Activated CD4-positive, alpha-beta T cell treated with anti-CD3 and anti-CD28 coated beads, Interleukin-2, amount 50 U/mL, for 1 hour (primary cell): ENCODE measurements around the gene CREB5.

ENCODE experiments used
- DNase-seq: peaks from one replicate; pipeline ENCODE4 v3.0.0-alpha.2; 2020

The CREB5 gene

DNA sequence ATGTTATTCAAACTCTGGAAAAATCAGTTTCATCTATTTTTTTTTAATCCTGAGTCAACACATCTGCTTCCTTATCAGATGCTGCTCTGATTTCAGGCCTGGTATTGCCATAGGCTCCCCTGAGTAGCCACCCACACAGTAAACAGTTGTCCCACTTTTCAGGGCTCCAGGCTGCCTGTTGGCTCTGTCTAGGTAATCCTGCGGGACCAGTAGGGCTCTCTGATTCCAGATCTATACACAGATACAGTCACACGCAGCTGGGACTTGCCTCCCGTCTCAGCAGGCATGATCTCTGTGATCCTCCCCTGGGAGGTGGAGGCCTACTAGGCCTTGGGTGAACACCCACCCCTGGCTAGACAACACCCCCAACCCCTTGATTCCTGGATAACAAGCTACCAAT is 206.1 kb downstream of the CREB5 start:
- no peak for DNase-seq

DNA sequence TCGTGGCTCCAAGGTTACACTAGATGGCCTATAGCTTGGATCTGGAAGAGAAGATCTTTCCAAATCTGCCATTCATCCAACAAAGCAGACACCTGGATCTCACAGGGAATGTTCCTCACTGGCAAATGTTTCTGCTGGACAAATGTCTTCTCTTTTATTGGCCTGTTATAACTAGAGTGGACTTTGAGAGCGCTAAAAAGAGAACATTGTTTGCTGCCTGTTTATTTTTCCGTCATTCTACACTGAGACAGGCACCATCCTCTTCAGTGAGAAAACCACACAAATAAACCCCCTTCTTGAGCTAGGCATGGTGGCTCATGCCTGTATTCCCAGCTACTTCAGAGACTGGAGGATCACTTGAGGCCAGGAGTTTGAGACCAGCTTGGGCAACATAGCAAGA is 206.9 kb downstream of the CREB5 start:
- DNase-seq: no peak

DNA sequence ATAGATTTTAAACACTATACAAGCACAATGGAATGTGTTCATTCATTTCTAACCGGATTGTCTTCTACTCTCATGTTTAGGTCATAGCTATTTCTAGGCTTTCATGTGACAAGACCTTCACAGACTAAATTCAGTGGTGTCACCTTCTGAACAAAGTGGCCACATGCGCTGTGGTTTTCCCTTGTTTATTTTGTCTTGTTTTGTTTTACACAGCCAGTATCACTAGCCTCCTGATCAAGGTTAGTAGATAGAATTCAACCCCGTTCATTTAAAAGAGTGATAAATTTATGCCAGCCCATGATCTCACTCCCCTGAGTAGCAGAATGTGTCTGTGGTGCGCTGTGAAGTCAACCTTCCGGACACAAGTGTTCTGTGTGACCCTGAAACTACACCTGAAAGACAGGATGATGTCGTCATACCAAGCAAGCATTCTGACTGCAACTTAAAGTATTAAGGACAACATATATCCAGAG is 209.1 kb downstream of the CREB5 start:
- no peak for DNase-seq

DNA sequence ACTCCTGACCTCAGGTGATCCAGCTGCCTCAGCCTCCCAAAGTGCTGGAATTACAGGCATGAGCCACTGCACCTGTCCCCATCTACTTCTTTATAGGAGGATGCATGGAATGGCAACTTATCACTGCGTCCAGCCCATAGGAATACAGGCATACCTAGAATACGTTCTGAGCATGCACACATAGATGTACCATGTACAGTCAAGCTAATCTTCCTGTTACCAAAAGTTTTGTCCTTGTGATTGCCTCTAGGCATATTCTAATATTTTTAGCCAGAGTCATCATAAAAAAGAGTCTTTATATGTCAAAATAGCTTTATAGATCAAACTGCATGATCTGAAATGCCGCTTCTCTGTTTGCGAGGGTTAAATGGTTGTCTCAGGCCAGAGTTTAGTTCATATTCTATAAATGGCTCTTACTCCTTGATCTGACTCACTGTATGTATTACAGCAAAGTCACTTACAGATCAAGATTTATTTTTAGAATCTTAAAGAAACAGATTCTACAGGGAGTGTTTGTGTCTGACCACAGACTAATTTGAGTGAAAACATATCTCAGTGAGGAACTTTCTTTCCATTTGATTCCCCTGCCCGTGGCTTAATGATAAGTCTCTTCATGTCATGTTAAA is 210.9 kb downstream of the CREB5 start:
- DNase-seq: no peak

DNA sequence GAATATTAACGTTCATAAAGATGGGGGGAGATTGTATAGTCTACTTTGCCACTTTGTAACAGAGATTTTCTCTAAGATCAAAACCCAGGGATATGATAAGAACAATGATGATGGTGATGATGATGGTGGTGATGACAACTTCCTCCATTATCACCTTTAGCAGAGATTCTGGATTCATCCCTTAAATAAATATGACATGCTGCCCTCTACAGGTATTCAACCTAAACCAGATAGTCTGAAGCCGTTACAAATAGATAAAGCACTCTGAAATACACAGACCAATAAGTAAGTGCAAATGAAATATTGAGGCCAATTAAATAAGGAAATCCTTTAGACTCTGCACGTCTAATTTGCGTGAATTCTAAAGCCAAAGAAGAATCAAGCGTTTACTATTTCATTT is 211.5 kb downstream of the CREB5 start:
- no peak for DNase-seq

DNA sequence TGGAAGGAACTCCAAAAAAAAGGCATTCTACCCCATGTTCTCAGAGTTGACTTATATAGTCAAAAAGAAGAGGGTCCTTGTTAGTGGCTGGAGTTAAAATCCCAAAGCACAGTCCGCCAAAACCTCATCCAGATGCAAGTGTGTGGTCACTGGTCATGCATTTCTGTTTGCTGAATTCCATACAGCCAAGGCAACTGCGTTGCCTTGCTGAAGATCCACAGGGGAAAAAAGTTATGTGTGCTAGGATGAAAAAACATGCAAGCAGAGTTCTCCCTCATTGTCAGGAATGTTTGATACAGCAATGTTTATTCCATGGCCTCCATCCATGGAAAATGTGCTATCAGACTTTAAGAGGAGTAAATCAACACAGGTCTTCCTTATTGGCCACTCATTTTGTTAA is 213.1 kb downstream of the CREB5 start:
- no peak for DNase-seq

DNA sequence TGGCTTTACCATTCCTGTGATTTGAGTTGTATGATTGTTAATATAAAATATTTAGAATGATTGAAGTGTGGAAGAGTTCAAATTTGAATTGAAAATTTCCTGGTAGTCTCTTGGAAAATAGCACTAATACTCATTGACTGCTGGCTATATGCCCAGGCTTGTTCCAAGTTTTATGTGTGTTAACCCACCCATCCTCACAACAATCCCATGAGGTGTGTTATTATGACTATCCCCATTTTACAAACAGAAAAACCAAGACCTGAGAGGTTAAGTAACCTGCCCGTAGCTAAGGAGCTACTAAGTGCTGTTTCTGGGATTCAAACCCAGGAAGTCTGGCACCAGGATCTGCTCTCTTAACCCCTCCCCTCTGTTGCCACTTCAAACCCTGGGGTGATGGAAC is 213.9 kb downstream of the CREB5 start:
- DNase-seq: no peak

DNA sequence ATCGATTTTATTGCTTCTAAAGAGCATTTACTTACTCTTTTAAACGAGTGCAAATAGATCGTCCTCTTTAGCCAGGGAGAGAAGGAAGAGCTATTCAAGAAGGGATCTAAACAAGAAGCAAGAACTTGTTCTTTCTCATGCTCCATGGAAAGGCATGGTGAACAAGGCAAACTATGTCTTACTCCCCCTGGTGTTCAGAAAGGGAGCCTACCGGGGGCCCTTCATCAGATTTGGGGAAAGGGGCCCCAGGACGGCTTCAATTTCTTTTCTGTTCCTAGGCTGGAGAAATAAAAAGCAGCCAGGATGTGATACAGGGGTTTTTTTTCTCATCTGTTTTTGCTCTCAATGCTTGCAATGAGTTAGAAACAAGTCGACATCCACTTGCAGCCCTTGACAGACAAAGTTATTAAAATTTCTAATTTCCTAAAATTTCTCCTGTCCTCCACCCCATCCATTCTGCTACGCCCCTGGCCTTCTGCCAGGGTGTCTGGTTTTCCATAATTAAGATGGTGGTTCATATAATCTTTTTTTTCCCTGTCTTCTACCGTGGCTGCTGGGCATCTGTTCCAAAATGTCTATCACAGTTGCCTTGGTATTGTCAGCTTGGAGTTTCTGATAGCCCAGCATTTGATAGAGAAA is 214.4 kb downstream of the CREB5 start:
- no peak for DNase-seq

DNA sequence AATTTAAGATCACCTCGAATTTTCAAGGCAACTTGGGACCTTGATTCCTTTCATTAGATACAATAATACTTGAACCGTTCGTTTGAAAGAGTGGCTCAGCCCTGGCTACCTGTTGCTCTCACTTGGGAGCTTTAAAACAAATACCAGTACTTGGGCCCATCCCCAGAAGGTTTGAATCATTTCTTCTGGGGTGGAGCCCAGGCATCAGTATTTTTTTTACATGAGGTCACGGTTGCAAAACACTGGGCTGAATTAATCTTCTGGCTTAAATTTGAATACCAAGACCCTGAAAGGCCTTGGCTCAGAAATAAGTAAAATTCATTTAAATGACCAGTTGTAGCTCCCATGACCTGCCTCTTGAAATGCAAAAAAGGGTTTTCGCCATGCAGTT is 214.9 kb downstream of the CREB5 start:
- no peak for DNase-seq

DNA sequence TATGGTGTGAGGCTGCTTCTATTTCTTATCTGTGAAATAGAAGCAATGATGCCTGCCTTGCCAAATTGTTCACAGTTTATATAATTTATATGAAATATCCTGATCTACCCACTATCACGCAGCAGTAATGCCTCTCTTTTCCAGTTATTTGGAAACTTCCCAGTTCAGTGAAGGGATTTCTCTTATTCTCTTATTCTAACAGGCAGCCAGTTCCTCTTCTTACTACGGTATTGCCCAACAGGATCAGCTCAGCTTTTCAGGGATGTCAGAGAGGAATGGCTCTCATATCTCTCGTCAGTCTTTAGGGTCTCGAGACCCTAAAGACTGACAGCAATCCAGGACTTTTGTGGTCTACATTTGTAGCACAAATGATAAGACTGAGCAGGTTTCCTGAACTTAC is 215.6 kb downstream of the CREB5 start:
- no peak for DNase-seq

DNA sequence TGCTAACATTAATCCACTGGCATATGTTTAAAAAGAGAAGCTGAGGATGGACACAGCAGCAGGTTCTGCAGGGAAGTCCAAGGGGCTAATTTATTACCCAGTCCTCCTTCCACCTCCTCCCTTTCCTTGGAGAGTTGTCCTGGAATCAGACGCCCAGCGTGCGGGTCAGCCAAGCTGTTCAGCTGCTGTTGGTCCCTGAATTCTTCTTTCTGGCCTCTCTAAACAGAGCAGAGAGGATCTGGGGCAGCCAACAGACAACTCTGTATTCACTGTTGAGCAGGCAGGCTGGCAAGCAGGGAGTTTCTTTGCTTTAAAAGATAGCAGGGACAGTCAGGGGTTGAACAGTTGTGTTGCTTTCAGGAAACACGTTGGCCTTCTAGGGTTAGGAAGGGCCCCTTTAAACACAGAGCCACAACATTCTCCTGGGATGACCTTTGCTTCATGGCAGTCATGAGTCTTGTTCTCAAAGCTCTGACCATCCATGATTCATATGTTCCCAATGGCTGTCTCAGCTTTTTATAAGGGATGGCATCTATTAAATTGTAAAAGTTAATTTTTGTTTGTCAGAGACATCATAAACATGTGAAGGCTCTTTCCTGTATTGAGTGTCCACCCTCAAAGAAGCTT is 217.0 kb downstream of the CREB5 start:
- no peak for DNase-seq

DNA sequence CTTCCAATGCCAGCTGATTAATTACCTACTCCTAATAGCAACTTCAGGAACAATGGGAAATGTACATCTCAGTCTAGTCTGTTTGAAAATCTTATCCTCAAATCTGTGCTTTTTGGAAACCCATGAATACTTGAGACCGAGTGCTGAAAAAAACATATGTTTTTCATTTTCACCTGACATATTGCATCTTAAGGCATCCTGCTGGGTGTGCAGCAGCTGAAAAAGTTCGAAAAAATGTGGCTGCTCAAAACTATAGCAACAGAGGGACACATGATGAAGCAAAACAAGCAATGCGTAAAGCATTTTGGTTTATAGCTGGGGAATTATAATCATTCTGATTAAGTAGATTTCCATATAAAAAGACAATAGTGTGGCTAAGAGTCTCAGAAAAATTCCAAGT is 218.0 kb downstream of the CREB5 start:
- DNase-seq: no peak

DNA sequence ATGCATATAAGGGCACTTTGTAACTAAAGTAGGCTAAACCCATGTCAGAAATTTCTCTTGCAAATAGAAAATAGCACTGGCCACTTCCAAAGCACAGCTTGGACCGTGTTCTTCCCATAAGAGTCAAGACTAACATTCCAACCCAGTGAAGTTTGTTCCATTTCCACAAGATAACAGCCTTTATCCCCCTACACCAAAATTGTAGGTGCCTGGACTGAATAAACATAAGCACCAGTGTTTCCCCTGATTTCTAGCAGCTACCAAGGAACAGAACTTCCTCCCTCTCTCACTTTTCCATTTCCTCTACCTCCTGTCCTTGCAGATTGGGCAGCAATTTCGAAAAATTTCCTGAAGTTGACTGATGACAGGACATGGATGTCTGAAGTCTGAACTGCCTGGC is 219.7 kb downstream of the CREB5 start:
- DNase-seq: no peak

DNA sequence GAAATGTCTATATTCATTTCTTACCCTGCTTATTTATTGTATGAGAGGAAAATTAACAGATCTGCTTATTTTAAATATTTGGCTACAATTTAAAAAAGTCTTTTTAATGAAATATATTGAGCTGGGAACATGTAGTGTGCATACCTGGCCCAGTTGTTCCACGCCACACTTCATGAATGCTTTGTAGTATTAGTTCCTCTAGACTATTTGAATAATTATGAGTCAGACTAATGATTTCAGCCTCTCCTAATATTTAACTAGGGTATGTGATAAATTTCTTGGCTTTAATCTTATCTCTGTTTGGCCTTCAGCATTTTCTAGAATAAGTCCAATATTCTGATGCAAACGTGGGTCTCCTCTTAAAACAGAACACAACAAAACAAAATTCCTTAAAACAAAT is 226.6 kb downstream of the CREB5 start:
- DNase-seq: no peak

DNA sequence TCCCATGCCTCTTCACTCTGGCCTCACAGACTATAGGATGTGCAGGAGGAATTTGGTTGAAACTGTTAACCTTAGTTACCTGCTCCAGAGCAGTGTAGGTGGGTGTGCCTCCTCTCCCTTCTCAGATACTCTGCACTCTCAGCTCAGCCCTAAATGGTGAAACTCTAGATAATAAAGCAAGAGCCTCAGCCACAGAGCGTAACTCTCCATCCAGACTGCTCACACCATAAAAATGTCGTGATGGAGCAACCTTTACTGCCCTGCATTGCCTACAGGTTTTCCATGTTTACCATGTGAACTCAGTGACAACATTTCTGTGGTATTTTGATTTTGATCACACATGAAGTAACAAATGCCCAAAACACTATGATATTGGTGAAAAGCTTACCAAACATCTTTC is 227.7 kb downstream of the CREB5 start:
- no peak for DNase-seq

DNA sequence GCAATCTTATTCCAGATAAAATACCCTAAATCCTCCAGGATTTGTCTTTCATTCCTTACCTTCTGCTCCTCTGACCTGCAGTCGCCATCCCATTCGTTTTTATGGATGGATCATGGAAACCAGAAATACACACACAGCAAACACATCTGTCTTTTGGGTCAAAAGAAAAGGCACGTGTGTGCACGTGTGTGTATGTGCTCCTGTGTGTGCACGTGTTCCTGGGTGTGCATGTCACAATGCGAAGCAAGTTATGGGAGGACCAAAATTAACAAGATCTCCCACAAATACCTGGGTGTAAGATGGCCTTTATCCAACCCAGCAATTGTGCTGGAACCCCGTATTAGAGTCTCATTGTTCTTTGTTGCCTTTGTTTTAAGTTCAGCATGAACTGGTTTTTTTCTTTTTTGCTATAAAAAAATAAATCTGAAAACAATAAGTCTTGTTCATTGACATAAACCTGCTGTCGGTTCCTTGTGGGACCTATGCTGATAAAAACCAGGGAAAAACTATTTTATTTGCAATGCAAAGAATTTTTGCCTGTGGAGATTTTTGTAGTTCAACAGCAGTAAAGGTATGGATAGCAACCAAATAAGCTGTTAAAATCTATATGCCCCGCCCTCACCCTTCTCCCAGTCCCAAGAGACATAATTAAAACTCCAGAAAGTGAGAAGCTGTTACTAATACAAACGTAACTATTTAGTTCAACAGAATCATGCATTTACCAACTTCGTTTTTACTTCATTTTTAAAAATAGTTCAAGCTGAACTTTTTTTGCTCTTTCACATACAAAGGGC is 229.6 kb downstream of the CREB5 start:
- no peak for DNase-seq

DNA sequence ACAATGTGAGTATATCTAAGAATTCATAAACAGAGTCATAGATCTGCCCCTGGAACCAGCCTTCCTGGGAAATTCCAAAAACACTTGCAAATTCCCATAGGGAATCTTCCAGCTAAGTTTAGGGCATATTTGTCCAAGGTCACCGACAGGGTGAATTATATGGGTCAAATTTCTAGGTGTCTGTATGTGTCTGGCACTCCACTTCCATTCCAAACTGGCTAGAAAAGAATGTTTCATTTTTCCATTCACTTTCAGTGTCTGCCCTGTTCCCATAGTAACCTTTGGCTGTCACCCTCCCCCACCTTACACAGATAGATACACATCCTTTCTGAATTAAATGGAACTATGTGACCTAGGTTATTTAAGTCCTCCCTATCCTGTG is 230.9 kb downstream of the CREB5 start:
- no peak for DNase-seq

DNA sequence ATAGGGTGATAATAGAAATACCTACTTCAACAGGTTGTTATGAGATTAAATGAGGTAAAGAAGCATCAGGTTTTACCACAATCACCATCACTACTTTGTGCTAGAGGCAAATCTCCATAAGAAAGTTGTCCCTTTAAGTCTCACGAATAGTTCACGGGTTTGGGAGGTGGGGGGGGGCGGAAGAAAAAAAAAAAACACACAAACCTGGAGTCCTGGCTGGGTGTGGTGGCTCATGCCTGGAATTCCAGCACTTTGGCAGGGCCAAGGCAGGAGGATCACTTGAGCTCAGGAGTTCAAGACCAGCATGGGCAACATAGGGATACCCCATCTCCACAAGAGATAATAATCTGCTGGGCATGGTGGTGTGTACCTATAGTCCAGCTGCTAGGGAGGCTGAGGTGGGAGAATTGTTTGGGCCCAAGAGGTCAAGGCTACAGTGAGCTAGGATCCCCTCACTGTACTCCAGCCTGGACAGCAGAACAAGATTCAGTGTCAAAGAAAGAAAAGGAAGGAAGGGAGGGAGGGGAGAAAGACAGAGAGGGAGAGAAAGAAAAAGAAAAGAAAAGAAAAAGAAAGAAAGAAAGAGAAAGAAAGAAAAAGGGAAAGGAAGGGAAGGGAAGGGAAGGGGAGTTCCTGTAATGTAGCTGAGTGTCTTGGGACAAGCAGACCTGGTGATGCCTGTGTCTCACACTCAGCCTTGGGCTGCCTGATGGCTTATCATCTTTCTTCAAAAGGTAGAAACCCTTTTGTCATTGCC is 231.4 kb downstream of the CREB5 start:
- DNase-seq: no peak

DNA sequence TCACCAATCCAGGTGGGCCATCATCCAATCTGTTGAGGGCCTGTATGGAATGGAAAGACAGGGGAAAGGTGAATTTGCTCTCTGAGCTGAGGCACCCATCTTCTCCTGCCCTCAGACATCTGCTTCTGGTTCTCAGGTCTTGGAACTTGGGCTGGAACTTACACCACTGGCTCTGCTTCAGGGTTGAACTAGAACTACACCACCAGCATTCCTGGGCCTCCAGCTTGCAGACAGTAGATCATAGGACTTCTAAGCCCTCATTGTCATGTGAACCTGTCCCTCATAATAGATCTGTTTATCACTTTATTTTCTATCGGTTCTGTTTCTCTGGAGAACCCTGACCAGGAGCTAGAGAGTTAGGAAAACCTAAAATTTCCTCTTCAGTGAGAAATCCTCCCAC is 233.5 kb downstream of the CREB5 start:
- no peak for DNase-seq

DNA sequence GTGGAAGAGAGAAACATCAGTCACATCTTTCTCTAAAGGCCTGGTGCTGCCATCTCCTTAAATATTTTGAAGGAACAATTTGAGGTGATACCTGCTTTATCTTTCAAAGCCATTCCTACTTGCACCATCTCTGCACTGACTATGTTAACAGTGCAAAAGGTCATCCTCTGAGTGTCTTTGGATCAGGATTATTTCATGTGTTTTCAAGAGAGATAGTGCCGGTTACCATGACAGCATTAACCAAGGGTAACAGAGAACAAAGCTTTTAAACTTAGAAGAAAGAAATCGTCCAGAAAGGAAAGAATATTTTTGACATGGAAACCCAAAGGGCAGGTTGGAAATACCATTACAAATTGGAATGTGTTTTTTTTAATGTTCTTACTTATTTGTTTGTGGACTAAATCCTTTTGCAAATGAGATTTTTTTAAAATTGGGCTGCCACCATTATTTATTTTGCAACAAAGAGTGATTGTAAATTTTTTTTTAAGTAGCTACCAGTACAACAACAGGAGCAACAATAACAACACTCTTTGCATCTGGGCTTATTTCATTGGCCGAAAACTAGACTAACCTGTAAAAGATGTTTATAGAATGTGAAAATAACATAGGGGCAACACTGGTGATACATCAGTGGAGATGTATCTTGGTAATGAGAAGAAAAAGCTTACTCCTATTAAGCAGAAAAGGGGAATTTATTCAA is 234.2 kb downstream of the CREB5 start:
- no peak for DNase-seq

DNA sequence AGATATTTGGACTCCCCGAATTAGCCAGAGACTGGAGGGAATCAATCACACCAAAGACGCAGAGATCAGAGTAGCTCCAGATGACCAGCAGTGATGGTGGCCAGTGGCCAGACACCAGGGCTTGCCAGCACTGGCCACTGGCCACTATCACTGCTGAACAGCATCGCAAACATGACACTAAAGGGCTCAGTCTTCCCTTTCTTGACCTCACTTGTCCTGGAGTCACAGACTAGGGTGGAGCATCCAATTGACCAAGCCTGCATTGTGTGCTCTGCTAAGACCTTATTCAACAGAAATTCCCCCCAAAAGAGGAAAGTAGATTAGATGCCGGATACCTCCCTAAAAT is 234.7 kb downstream of the CREB5 start:
- DNase-seq: no peak

DNA sequence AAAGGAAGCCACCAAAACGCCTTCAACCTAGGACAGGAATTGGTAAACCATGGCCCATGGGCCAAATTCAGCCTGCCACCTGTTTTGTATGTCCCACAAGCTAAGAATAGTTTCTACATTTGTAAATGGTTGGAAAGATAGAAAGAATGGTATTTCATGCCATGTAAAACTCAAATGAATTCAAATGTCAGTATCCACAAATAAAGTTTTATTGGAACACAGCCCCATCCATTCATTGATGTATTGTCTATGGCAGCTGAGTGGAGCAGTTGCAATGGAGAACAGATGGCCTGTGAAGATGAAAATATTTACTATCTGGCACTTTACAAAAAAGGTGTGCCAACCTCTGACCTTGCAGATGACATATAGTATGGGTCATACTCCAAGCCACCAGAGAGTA is 236.9 kb downstream of the CREB5 start:
- no peak for DNase-seq

DNA sequence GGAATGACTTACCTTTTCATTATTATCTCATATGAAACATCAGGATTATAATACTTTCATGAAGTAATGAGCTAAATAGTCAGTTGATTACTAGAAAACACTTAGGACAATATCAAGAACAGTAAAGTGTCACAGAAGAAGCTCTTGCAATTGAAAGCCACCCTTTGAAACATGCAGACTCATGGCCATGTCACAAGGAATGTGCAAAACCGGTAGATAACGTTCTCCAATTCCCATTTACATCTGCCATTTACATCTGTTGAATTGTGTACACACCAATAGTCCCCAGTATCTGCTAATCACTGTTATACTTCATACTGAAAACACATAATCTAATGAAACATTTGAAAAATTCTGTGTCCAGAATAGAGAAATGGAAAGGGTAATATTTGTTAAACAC is 237.5 kb downstream of the CREB5 start:
- DNase-seq: no peak
